Aorta (tissue), 5 donors: ENCODE data around the gene HRNR. TPM values are rescaled to one million over a fixed set of nuclear protein-coding genes. Genes with fewer than 3 reads are reported as not detected.
A peak's percentile ranks its signal among the peaks of the same experiment; 100 is the strongest.

ENCODE experiments used
- ATAC-seq: fragments of 200-7000 bp; cut with Tn5 transposase; one replicate; pipeline ENCODE4 v1.9.1; 2022; ENCODE audit warnings: moderate library complexity; ENCODE audit not compliant: low FRiP score
- DNase-seq, 2 donors: peaks; one replicate each; pipeline ENCODE4 v3.0.0-alpha.2; 2020
- H3K27ac ChIP-seq, 2 donors: one replicate each; pipeline ENCODE4 v1.5.1; 2013; ENCODE audit warnings: low read length in 2 of 2, mild to moderate bottlenecking in 2 of 2, moderate library complexity in 2 of 2, control low read depth in 1 of 2, inconsistent platforms in 1 of 2, low read depth in 1 of 2
- H3K27me3 ChIP-seq, 2 donors: one replicate each; pipeline ENCODE4 v1.6.1; 2013; ENCODE audit warnings: control low read depth in 1 of 2, low read length in 1 of 2, mild to moderate bottlenecking in 1 of 2, moderate library complexity in 1 of 2; ENCODE audit not compliant: insufficient read depth in 2 of 2, control insufficient read depth in 1 of 2
- H3K36me3 ChIP-seq, 2 donors: one replicate each; pipeline ENCODE4 v1.6.1; 2013; ENCODE audit warnings: control low read depth in 1 of 2, low read length in 1 of 2, mild to moderate bottlenecking in 1 of 2; ENCODE audit not compliant: insufficient read depth in 2 of 2, control insufficient read depth in 1 of 2
- H3K4me1 ChIP-seq, 2 donors: one replicate each; pipeline ENCODE4 v1.6.1; 2013; ENCODE audit warnings: low read length in 2 of 2, control low read depth in 1 of 2, mild to moderate bottlenecking in 1 of 2, moderate library complexity in 1 of 2; ENCODE audit not compliant: insufficient read depth in 2 of 2, control insufficient read depth in 1 of 2
- H3K4me3 ChIP-seq, 2 donors: one replicate each; pipeline ENCODE4 v1.5.1; 2013; ENCODE audit warnings: low read length in 2 of 2, control low read depth in 1 of 2, mild to moderate bottlenecking in 1 of 2
- H3K9me3 ChIP-seq: one replicate; pipeline ENCODE4 v1.6.1; 2013; ENCODE audit warnings: mild to moderate bottlenecking, low read length; ENCODE audit not compliant: control insufficient read depth
- WGBS, 2 donors: extraction: QIAGEN DNeasy Blood & Tissue Kit; methylation state at CpG; one replicate each; pipeline ENCODE4 v1.1.7; 2013; 5-methylcytosine and 5-hydroxymethylcytosine counted together
- intact Hi-C, 2 donors: fragments of 100-400 bp; cut with DNase I; formaldehyde crosslinking; loops; one replicate each; pipeline versions ENCODE4 v1.14.2 to v1.15.0; 2022
- polyA plus RNA-seq, 2 donors: library from polyadenylated mRNA; stranded (reverse); fragments of 200-250 nt; gene quantifications; one replicate each; pipeline ENCODE4 v1.2.3, GENCODE V29; 2013
- total RNA-seq, 2 donors: library from RNA; stranded (reverse); fragmentation: NEBNext Ultra II Directional; extraction: Animal tissue kit (Norgen Biotek cat#: 25700); gene quantifications; one replicate each; pipeline ENCODE4 v1.2.1, GENCODE V29; 2021
- donor health status: healthy with polysubstance abuse.
- donor health status: Bipolar disorder and iron deficiency.
- donor health status: DM: no; HTN: no; CAD: no.
- donor health status: DM: no; HTN: no; CAD: no.
- donor health status: DM: yes; HTN: yes; CAD: no.

HRNR gene
- total and polyA plus RNA-seq, 4 donors, result not detected

DNA sequence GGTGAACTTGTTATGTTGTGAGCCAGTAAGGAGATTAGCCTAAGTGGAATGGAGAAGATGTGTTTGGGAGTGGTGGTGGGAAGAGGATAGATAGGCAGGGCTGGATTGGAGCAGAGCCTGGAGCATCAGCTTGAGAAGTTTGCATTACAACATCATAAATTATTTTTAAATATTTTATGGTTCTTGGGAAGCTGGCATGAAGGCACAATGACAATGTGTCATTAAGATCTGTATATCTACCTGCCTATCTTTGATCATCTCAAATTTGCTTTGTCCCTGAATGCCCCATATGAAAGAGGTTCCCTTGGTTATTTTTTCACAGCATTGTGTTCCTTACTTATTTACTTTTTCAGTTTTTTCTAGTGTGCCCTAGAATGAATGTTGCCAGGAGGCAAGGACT, 32.3 kb downstream of the HRNR start:
- no peak for DNase-seq
- intact Hi-C loops, result loop anchor here (1.0 to 5.0 kb wide), 2 partner anchors 266 to 267 kb away; no protein-coding TSS in a partner anchor
- Histone ChIP-seq H3K27me3 (no peaks in the 10 kb centered on the region), H3K4me1 (peaks cover 0 to 3% of the 10 kb centered on the region in 2 donors), H3K36me3 (no peaks in the 10 kb centered on the region), H3K4me3 (no peak overlapping the region), H3K9me3 (peaks cover 1% of the 10 kb centered on the region), H3K27ac (no peak overlapping the region)
- no peak for ATAC-seq

DNA sequence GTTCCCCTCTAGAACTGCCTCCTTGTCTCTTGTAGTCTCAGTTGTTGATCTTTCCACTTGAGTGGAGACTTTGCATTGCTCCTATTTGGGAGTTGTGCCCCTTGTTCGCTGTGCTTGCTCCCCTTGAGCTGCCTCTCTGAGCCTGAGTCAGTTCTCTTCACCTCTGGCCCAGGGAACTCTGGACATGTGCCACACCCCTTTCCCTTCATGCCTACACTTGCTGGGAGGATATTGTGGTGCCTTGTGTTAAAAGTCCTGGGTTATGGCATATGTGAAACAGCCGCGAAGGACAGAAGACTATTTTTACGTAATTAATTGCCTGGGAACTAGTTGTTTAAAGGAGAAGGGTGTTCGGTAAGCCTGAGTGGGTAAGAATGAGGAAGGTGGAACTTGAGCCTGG, 32.7 kb downstream of the HRNR start:
- DNase-seq (no peak), ATAC-seq (no peak)
- Histone ChIP-seq H3K36me3 (no peaks in the 10 kb centered on the region), H3K27me3 (no peaks in the 10 kb centered on the region), H3K4me3 (no peak overlapping the region), H3K9me3 (peaks cover 1% of the 10 kb centered on the region), H3K27ac (no peak overlapping the region), H3K4me1 (peaks cover 0 to 3% of the 10 kb centered on the region in 2 donors)
- WGBS, 2 donors, result 81 to 82% methylated on average over 5 of the region's 5 CpGs
- intact Hi-C loops, result loop anchor here (1.0 to 5.0 kb wide), 2 partner anchors 266 to 267 kb away; no protein-coding TSS in a partner anchor

DNA sequence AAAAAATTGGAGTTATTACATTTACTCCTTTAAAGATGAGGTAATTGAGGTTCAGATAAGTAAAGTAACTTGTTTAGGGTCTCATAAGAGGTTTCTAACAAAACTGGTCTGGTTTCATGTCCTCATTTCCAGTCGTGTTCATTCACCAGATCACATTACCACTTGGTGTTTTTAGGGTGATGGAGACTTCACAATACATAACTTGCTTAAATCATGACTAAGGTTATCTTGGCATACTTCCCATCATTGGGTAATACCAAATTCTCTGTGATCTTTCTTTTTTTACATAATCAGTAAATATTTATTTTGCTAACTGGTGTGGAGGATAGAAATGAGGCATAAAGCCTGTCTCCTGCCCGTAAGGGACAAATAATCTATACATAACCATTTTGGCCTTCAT, 33.4 kb downstream of the HRNR start:
- ATAC-seq (no peak), DNase-seq (no peak)
- H3K27me3 ChIP-seq, result no peaks in the 10 kb centered on the region
- no peak overlapping the region for H3K27ac ChIP-seq
- no peak overlapping the region for H3K4me3 ChIP-seq
- WGBS, 2 donors, result 42 to 52% methylated on average over 2 of the region's 2 CpGs
- H3K36me3 ChIP-seq, result no peaks in the 10 kb centered on the region
- intact Hi-C loops, result loop anchor here in 1 of 2 donors (5.0 kb wide), 1 partner anchor 267 kb away; no protein-coding TSS in a partner anchor
- peaks cover 0 to 3% of the 10 kb centered on the region in 2 donors for H3K4me1 ChIP-seq
- peaks cover 1% of the 10 kb centered on the region for H3K9me3 ChIP-seq

GRCh38 chr1:152189657-152190442, 34.1 kb downstream of the HRNR start:
- H3K9me3 ChIP-seq, result peaks cover 1% of the 10 kb centered on the region
- DNase-seq (peak; percentile 65 to 83), ATAC-seq (peak; percentile 80)
- H3K27ac ChIP-seq, result no peak overlapping the region
- H3K27me3 ChIP-seq, result no peaks in the 10 kb centered on the region
- peaks cover 0 to 3% of the 10 kb centered on the region in 2 donors for H3K4me1 ChIP-seq
- WGBS, 2 donors, result 27 to 30% methylated on average over 9 of the region's 9 CpGs
- peak overlapping the region in 1 of 2 donors; percentile 42 for H3K4me3 ChIP-seq
- no peaks in the 10 kb centered on the region for H3K36me3 ChIP-seq
- intact Hi-C loops, result loop anchor here (5.0 kb wide), 2 partner anchors 252 to 267 kb away; no protein-coding TSS in a partner anchor

GRCh38 chr1:152188673-152189591, 35.1 kb downstream of the HRNR start:
- H3K4me1 ChIP-seq, result peaks cover 0 to 3% of the 10 kb centered on the region in 2 donors
- H3K36me3 ChIP-seq, result no peaks in the 10 kb centered on the region
- WGBS, 2 donors, result 13% methylated on average over 62 of the region's 62 CpGs
- peaks cover 1% of the 10 kb centered on the region for H3K9me3 ChIP-seq
- no peak overlapping the region for H3K27ac ChIP-seq
- ATAC-seq, result peak; percentile 85
- H3K4me3 ChIP-seq, result peak overlapping the region; percentile 21 to 42
- intact Hi-C loops, result loop anchor here (5.0 kb wide), 1 partner anchor 253 kb away; no protein-coding TSS in a partner anchor
- H3K27me3 ChIP-seq, result no peaks in the 10 kb centered on the region
- DNase-seq, result peak; percentile 79 to 93

- intact Hi-C loops, result loop anchor here (5.0 kb wide), 1 partner anchor 256 kb away; no protein-coding TSS in a partner anchor
- WGBS, 2 donors, result 63 to 74% methylated on average over 5 of the region's 5 CpGs
- H3K27ac ChIP-seq, result no peak overlapping the region
Measured at GRCh38 chr1:152186556-152187285, 37.3 kb downstream of the HRNR start.

GRCh38 chr1:152185544-152186391, 38.2 kb downstream of the HRNR start:
- Histone ChIP-seq H3K4me3 (no peak overlapping the region), H3K9me3 (no peaks in the 10 kb centered on the region), H3K4me1 (no peaks in the 10 kb centered on the region), H3K27me3 (no peaks in the 10 kb centered on the region), H3K27ac (no peak overlapping the region), H3K36me3 (no peaks in the 10 kb centered on the region)
- no peak for ATAC-seq
- DNase-seq, result no peak
- 37 to 41% methylated on average over 8 of the region's 8 CpGs for WGBS, 2 donors
- intact Hi-C loops, result loop anchor here (2.0 to 5.0 kb wide), 3 partner anchors 43 to 257 kb away; no protein-coding TSS in a partner anchor

More at GRCh38 chr1:152186556-152187285, 37.3 kb downstream of the HRNR start:
- Histone ChIP-seq H3K4me3 (no peak overlapping the region), H3K4me1 (peaks cover 0 to 3% of the 10 kb centered on the region in 2 donors), H3K36me3 (no peaks in the 10 kb centered on the region), H3K27me3 (no peaks in the 10 kb centered on the region), H3K9me3 (no peaks in the 10 kb centered on the region)
- no peak for DNase-seq
- ATAC-seq, result no peak
